Transverse colon (tissue), 3 donors: ENCODE data around the gene NFATC4.
A peak's percentile ranks its signal among the peaks of the same experiment; 100 is the strongest.
"Not testable (repeated sequence)": the region's sequence is repeated elsewhere in the genome, so short reads cannot be mapped to it uniquely, and the experiment has no call there.

Experiments
- CTCF ChIP-seq, 5 experiments: fragments of 200-600 bp in 3 of 5; fragments of 450-650 bp in 2 of 5; sonication (generic) in 3 of 5; IDR thresholded peaks; 1 replicate in 2 of 5; 2 replicates in 3 of 5; pipeline ENCODE4 v1.5.1; 2016 to 2017; ENCODE audit warnings: antibody characterized with exemption in 5 of 5, inconsistent platforms in 3 of 5, mild to moderate bottlenecking in 2 of 5, moderate library complexity in 1 of 5
- POLR2A ChIP-seq: fragments of 450-650 bp; IDR thresholded peaks from one replicate; pipeline ENCODE4 v1.6.1; 2016; ENCODE audit warnings: antibody characterized with exemption, mild to moderate bottlenecking, moderate library complexity

GRCh38 chr14:24327914-24328313 is 40.1 kb upstream of the NFATC4 start:
- not testable (repeated sequence) for TF ChIP-seq POLR2A
- TF ChIP-seq CTCF (IDR thresholded peaks at IDR 0.05), result peak; percentile 66 to 71 (median 69)
